Measurements from ENCODE around the gene KIRREL3.

KIRREL3 gene

GRCh38 chr11:126484266-126484665 lies 516.3 kb downstream of the KIRREL3 start:
- no peak for DNase-seq (ENCODE audit: low read depth)

- no peak for DNase-seq (ENCODE audit: low read depth)
Observed at GRCh38 chr11:126483621-126484195, 516.9 kb downstream of the KIRREL3 start.

GRCh38 chr11:126482586-126483108 lies 517.9 kb downstream of the KIRREL3 start:
- no peak for DNase-seq (ENCODE audit: low read depth)

- DNase-seq (ENCODE audit: low read depth): no peak
Observed at GRCh38 chr11:126481303-126481680, 519.3 kb downstream of the KIRREL3 start.

- DNase-seq (ENCODE audit: low read depth): peak; percentile 49
Observed at GRCh38 chr11:126480410-126481302, 519.9 kb downstream of the KIRREL3 start.

GRCh38 chr11:126480015-126480409 lies 520.6 kb downstream of the KIRREL3 start:
- DNase-seq (ENCODE audit: low read depth): no peak

- no peak for DNase-seq (ENCODE audit: low read depth)
Observed at GRCh38 chr11:126479178-126479930, 521.2 kb downstream of the KIRREL3 start.

- no peak for DNase-seq (ENCODE audit: low read depth)
Observed at GRCh38 chr11:126478466-126478865, 522.1 kb downstream of the KIRREL3 start.

- no peak for DNase-seq (ENCODE audit: low read depth)
Observed at GRCh38 chr11:126477535-126478305, 522.9 kb downstream of the KIRREL3 start.

GRCh38 chr11:126476977-126477376 lies 523.6 kb downstream of the KIRREL3 start:
- no peak for DNase-seq (ENCODE audit: low read depth)

GRCh38 chr11:126476266-126476924 lies 524.2 kb downstream of the KIRREL3 start:
- DNase-seq (ENCODE audit: low read depth): no peak

GRCh38 chr11:126475014-126475991 lies 525.3 kb downstream of the KIRREL3 start:
- DNase-seq (ENCODE audit: low read depth): no peak

GRCh38 chr11:126474220-126474619 lies 526.4 kb downstream of the KIRREL3 start:
- no peak for DNase-seq (ENCODE audit: low read depth)

- no peak for DNase-seq (ENCODE audit: low read depth)
Observed at GRCh38 chr11:126473269-126473668, 527.3 kb downstream of the KIRREL3 start.

- no peak for DNase-seq (ENCODE audit: low read depth)
Observed at GRCh38 chr11:126469311-126469710, 531.3 kb downstream of the KIRREL3 start.

GRCh38 chr11:126468102-126468521 lies 532.5 kb downstream of the KIRREL3 start:
- no peak for DNase-seq (ENCODE audit: low read depth)

- DNase-seq (ENCODE audit: low read depth): no peak
Observed at GRCh38 chr11:126467471-126467870, 533.1 kb downstream of the KIRREL3 start.

- no peak for DNase-seq (ENCODE audit: low read depth)
Observed at GRCh38 chr11:126467046-126467370, 533.6 kb downstream of the KIRREL3 start.

- DNase-seq (ENCODE audit: low read depth): no peak
Observed at GRCh38 chr11:126466236-126467045, 534.1 kb downstream of the KIRREL3 start.
